ENCODE results near the gene PPP2R5C.

GRCh38 chr14:101870273-101870939 is 108.9 kb downstream of the PPP2R5C start:
- TF ChIP-seq, protein P1, sequence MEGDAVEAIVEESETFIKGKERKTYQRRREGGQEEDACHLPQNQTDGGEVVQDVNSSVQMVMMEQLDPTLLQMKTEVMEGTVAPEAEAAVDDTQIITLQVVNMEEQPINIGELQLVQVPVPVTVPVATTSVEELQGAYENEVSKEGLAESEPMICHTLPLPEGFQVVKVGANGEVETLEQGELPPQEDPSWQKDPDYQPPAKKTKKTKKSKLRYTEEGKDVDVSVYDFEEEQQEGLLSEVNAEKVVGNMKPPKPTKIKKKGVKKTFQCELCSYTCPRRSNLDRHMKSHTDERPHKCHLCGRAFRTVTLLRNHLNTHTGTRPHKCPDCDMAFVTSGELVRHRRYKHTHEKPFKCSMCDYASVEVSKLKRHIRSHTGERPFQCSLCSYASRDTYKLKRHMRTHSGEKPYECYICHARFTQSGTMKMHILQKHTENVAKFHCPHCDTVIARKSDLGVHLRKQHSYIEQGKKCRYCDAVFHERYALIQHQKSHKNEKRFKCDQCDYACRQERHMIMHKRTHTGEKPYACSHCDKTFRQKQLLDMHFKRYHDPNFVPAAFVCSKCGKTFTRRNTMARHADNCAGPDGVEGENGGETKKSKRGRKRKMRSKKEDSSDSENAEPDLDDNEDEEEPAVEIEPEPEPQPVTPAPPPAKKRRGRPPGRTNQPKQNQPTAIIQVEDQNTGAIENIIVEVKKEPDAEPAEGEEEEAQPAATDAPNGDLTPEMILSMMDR (IDR thresholded peaks at IDR 0.05), result no peak
- no peak for TF ChIP-seq POLR2A (IDR thresholded peaks at IDR 0.05)
- TF ChIP-seq POLR2AphosphoS5 (IDR thresholded peaks at IDR 0.05), result no peak
